Activated CD8-positive, alpha-beta memory T cell treated with anti-CD3 and anti-CD28 coated beads, Interleukin-2, amount 10 ng/mL, durations not matched to agents 7 days and 5 days (primary cell): ENCODE data around the gene PAX8. TPM values are rescaled to one million over a fixed set of nuclear protein-coding genes. Genes with fewer than 3 reads are reported as not detected.
A peak's percentile ranks its signal among the peaks of the same experiment; 100 is the strongest.
"Not testable (repeated sequence)": the region's sequence is repeated elsewhere in the genome, so short reads cannot be mapped to it uniquely, and the experiment has no call there.

Source experiments
- ATAC-seq: fragments of 150-1000 bp; cut with Tn5 transposase; one replicate; pipeline ENCODE4 v1.10.0; 2021; ENCODE audit warnings: moderate library complexity
- CTCF ChIA-PET: fragments of 350-600 bp; sonication (Branson Sonifier 250); formaldehyde crosslinking; loops from one replicate; lab custom pipeline; 2021; ENCODE audit warnings: antibody characterized with exemption; lab: Charles Lee
- DNase-seq: peaks from one replicate; pipeline ENCODE4 v3.0.0-alpha.2; 2020
- H3K27ac Mint-ChIP-seq: one replicate; pipeline ENCODE4 v1.8.0; 2021; ENCODE audit warnings: mild to moderate bottlenecking, mixed read lengths
- H3K27me3 Mint-ChIP-seq: one replicate; pipeline ENCODE4 v1.8.0; 2021; ENCODE audit warnings: mixed read lengths
- H3K36me3 Mint-ChIP-seq: one replicate; pipeline ENCODE4 v1.8.0; 2021; ENCODE audit warnings: mild to moderate bottlenecking, mixed read lengths
- H3K4me1 Mint-ChIP-seq: one replicate; pipeline ENCODE4 v1.8.0; 2021; ENCODE audit warnings: mixed read lengths
- H3K4me3 Mint-ChIP-seq: one replicate; pipeline ENCODE4 v1.8.0; 2021; ENCODE audit warnings: mild to moderate bottlenecking, moderate library complexity, mixed read lengths
- H3K9me3 Mint-ChIP-seq: one replicate; pipeline ENCODE4 v1.8.0; 2022; ENCODE audit warnings: low read depth, mixed read lengths
- total RNA-seq, 2 experiments: library from RNA; stranded (reverse); gene quantifications; one replicate each; pipeline ENCODE4 v1.2.3, GENCODE V29; 2021

The PAX8 gene
- total RNA-seq, 2 experiments from 2014 or later, result 1.6 to 2.1 TPM

DNA sequence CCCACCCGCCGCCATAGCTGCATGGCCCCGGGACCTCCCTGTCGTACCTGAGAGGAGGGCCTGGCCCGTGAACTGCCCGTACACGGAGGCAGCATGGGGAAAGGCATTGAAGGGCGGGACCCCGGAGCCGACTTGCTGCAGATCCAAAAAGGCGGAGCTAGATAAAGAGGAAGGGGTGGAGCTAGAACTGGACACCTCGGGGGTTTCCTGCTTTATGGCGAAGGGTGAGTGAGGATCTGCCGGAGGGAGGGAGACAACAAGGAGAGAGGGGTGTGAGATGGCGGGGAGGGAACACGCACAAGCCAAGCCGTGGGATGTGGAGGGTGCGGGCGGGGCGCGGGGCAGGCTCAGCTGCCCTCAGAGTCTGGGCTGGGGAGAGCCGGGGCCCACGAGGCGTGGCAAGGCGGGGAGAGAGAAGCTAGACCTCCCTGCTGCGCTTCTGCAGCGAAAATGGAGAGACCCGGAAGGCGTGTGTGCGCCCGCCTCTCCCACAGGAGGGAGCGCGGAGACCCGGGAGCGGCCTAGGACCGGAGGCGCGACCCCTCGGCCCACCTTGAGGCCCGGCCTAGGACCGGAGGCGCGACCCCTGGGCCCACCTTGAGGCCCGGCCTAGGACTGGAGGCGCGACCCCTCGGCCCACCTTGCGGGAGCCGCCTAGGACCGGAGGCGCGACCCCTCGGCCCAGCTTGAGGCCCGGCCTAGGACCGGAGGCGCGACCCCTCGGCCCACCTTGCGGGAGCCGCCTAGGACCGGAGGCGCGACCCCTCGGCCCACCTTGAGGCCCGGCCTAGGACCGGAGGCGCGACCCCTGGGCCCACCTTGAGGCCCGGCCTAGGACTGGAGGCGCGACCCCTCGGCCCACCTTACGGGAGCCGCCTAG is 43.1 kb downstream of the PAX8 start:
- Mint-ChIP-seq H3K27ac (peak overlapping the region; percentile 93), H3K4me3 (peak overlapping the region; percentile 93), H3K36me3 (peaks cover 21% of the 10 kb centered on the region), H3K4me1 (peaks cover 50% of the 10 kb centered on the region)
- ATAC-seq (peak; percentile 95), DNase-seq (peak; percentile 87)
- H3K9me3 Mint-ChIP-seq, H3K27me3 Mint-ChIP-seq: not testable (repeated sequence)
- CTCF ChIA-PET, result interaction anchor here (0.7 to 6.8 kb wide), 10 partner anchors 10 to 155 kb away, joined by 3 to 65 read pairs (median 4); no protein-coding TSS in a partner anchor

DNA sequence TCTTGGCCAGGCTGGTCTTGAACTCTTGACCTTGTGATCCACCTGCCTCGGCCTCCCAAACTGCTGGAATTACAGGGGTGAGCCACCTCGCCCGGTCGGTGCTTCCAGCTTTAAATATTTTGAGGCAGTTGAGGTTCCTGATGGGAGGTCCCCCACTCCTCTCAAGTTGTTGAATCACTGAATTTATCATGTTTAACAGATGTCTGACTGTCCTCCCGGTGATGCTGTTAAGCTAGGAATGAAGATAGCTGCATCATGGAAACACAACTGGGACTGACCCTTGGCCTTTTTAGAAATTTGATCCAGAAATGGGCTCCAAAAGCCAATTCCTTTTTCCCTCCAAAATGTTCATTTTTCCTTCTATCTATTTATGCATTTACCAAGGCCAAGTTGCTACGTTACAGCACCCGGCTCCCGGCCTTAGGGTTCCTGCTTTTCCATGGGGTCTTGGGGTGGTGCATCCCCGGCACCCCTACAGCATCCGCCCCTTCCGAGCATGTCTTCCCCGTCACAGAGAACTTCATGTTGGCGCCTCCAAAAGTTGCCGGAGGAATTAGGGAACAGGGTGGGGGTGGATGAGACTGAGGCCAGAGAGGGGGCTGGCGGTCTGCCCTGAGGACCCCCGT is 43.9 kb downstream of the PAX8 start:
- peaks cover 21% of the 10 kb centered on the region for H3K36me3 Mint-ChIP-seq
- H3K4me3 Mint-ChIP-seq, result peak overlapping the region; percentile 93
- H3K4me1 Mint-ChIP-seq, result peaks cover 50% of the 10 kb centered on the region
- peaks cover 2% of the 10 kb centered on the region for H3K27me3 Mint-ChIP-seq
- H3K27ac Mint-ChIP-seq, result peak overlapping the region; percentile 93
- CTCF ChIA-PET, result interaction anchor here (0.7 to 6.8 kb wide), 10 partner anchors 9 to 155 kb away, joined by 3 to 65 read pairs (median 4); no protein-coding TSS in a partner anchor
- DNase-seq (no peak), ATAC-seq (no peak)
- H3K9me3 Mint-ChIP-seq, result no peaks in the 10 kb centered on the region

DNA sequence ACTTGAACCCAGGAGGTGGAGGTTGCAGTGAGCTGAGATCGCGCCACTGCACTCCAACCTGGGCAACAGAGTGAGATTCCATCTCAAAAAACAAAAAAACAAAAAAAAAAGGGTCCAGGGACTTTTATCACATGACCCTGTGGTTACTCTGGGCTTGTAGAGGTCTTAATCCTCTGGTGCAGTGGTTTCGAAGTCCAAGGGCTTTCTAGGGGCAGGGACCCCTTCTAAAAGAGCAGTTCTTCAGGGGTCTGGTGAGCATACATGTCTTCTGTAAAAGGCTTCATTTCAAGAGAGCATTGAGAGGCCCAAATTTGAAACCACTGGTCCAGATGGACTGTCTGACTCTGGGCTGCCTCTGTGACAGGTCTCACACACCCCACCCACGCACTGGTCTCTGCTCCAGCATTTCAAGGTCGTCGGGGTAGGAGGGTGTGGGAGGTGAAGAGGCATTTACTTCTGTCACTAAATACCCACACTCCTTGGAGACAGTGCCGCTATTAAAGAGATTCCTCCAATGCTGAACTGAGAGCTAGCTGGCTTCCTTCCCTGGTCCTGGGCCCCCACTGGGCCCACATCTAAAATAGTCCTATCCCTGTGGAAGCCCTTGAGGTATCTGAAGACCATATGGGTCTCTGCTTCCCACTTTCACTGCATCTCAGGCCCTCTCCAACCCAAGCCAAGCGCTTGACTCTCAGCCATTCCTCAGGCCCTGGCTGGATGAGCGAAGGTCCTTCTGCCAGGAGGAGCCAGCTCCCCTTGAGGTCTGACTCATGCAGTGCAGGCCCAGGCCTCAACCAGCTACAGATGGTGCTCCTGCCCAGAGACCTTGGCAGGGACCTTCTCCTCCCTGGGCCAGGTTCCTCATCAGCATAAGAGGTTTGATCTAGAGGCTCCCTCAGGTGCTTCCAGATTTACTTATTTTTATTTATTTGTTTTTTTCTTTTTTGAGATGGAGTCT is 44.8 kb downstream of the PAX8 start:
- no peaks in the 10 kb centered on the region for H3K9me3 Mint-ChIP-seq
- DNase-seq, result no peak
- peaks cover 46% of the 10 kb centered on the region for H3K4me1 Mint-ChIP-seq

GRCh38 chr2:113232740-113233139 is 46.0 kb downstream of the PAX8 start:
- no peaks in the 10 kb centered on the region for H3K9me3 Mint-ChIP-seq
- DNase-seq, result no peak
- H3K27ac Mint-ChIP-seq, result no peak overlapping the region
- no peak overlapping the region for H3K4me3 Mint-ChIP-seq
- H3K36me3 Mint-ChIP-seq, result peaks cover 17% of the 10 kb centered on the region
- H3K4me1 Mint-ChIP-seq, result peaks cover 53% of the 10 kb centered on the region
- CTCF ChIA-PET, result interaction anchor here (0.7 to 6.8 kb wide), 4 partner anchors 13 to 153 kb away, joined by 3 to 65 read pairs (median 15); no protein-coding TSS in a partner anchor
- no peak for ATAC-seq
- peaks cover 2% of the 10 kb centered on the region for H3K27me3 Mint-ChIP-seq

More for the DNA sequence above, 44.8 kb downstream of the PAX8 start:
- ATAC-seq, result no peak
- Mint-ChIP-seq H3K36me3 (peaks cover 17% of the 10 kb centered on the region), H3K27ac (no peak overlapping the region), H3K4me3 (no peak overlapping the region), H3K27me3 (peaks cover 2% of the 10 kb centered on the region)
- CTCF ChIA-PET, result interaction anchor here (1.1 to 6.8 kb wide), 5 partner anchors 8 to 156 kb away, joined by 3 to 65 read pairs (median 8); no protein-coding TSS in a partner anchor

DNA sequence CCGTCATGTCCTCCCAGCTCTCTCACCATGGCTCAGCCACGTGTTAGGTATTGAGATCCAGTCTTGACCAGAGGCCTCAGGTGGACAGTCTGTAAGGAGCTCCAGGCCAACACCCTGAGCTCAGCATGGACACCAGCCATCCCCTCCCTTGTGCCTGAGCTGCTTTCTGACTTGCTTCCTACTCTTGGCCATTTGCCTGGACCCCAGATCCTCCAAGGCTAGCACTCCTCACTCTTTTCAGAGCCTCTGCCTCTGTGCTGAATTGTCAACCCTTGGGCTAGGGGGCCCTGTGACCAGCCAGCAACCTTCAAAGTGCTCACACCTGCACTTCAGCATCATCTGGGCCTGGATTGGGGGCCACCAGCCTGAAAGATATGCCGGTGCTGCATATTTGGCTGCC is 46.6 kb downstream of the PAX8 start:
- Mint-ChIP-seq H3K4me3 (no peak overlapping the region), H3K4me1 (peaks cover 53% of the 10 kb centered on the region), H3K9me3 (no peaks in the 10 kb centered on the region), H3K27me3 (peaks cover 2% of the 10 kb centered on the region), H3K27ac (no peak overlapping the region), H3K36me3 (peaks cover 11% of the 10 kb centered on the region)
- DNase-seq (no peak), ATAC-seq (no peak)
- CTCF ChIA-PET, result interaction anchor here (0.9 to 6.8 kb wide), 7 partner anchors 14 to 158 kb away, joined by 3 to 65 read pairs (median 4); no protein-coding TSS in a partner anchor

GRCh38 chr2:113231064-113231463 is 47.7 kb downstream of the PAX8 start:
- H3K9me3 Mint-ChIP-seq, result no peaks in the 10 kb centered on the region
- H3K27ac Mint-ChIP-seq, result no peak overlapping the region
- H3K27me3 Mint-ChIP-seq, result peaks cover 2% of the 10 kb centered on the region
- peaks cover 4% of the 10 kb centered on the region for H3K36me3 Mint-ChIP-seq
- ATAC-seq (no peak), DNase-seq (no peak)
- H3K4me3 Mint-ChIP-seq, result no peak overlapping the region
- CTCF ChIA-PET, result interaction anchor here (0.8 to 6.8 kb wide), 12 partner anchors 8 to 151 kb away, joined by 3 to 65 read pairs (median 4); no protein-coding TSS in a partner anchor
- H3K4me1 Mint-ChIP-seq, result peaks cover 46% of the 10 kb centered on the region

- no peak for ATAC-seq
- peaks cover 2% of the 10 kb centered on the region for H3K27me3 Mint-ChIP-seq
- peak overlapping the region; percentile 20 for H3K27ac Mint-ChIP-seq
- no peaks in the 10 kb centered on the region for H3K9me3 Mint-ChIP-seq
- H3K4me3 Mint-ChIP-seq, result no peak overlapping the region
- H3K36me3 Mint-ChIP-seq, result peaks cover 2% of the 10 kb centered on the region
- CTCF ChIA-PET, result interaction anchor here (0.8 to 6.8 kb wide), 13 partner anchors 8 to 151 kb away, joined by 3 to 65 read pairs (median 3); no protein-coding TSS in a partner anchor
- DNase-seq, result no peak
- H3K4me1 Mint-ChIP-seq, result peaks cover 46% of the 10 kb centered on the region
Measured at GRCh38 chr2:113230531-113230930, 48.2 kb downstream of the PAX8 start.

- no peak for ATAC-seq
- Mint-ChIP-seq H3K4me1 (peaks cover 43% of the 10 kb centered on the region), H3K27ac (no peak overlapping the region), H3K36me3 (no peaks in the 10 kb centered on the region), H3K27me3 (peaks cover 2% of the 10 kb centered on the region), H3K9me3 (no peaks in the 10 kb centered on the region), H3K4me3 (no peak overlapping the region)
- CTCF ChIA-PET, result interaction anchor here (0.6 to 6.8 kb wide), 7 partner anchors 16 to 141 kb away, joined by 3 to 65 read pairs (median 3); no protein-coding TSS in a partner anchor
- no peak for DNase-seq
Measured at GRCh38 chr2:113229795-113230194, 48.9 kb downstream of the PAX8 start.

DNA sequence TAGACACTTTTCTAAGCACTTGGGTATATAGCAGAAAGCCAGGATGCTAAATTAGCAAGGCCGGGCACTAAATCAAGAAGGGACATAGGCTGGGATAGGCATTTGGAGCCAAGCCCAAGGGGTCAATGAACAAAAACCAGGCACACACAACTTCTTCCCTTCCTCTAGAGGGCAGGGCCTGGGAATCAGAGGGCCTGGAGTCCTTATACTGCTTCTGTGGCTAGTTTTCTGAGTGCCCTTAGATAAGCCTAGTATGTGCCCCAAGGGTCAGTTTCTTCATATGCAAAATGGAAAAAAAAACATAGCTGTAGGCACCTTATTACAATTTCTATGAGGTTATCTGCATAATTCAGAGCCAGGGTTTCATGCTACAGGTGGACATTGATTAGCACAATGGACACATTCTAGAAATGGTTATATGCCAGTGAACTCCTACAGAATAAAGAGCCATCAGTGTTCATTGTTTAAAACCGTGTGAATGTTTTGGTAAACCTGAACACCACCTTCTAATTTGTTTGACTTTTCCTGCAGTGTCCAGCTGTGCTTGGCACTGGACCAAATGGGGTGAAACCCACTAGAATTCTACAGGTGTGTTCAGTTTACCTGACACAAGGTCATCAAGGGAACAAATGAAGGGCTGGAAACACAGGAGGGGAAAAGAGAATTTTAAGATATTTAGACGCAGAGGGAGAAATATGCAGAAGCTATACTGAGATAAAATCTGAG is 49.6 kb downstream of the PAX8 start:
- DNase-seq (no peak), ATAC-seq (no peak)
- CTCF ChIA-PET, result interaction anchor here (0.6 to 1.5 kb wide), 6 partner anchors 20 to 142 kb away, joined by 3 to 4 read pairs (median 3); no protein-coding TSS in a partner anchor
- no peaks in the 10 kb centered on the region for H3K36me3 Mint-ChIP-seq
- peaks cover 40% of the 10 kb centered on the region for H3K4me1 Mint-ChIP-seq
- H3K27me3 Mint-ChIP-seq, result peaks cover 2% of the 10 kb centered on the region
- H3K9me3 Mint-ChIP-seq, result no peaks in the 10 kb centered on the region
- no peak overlapping the region for H3K27ac Mint-ChIP-seq
- no peak overlapping the region for H3K4me3 Mint-ChIP-seq

DNA sequence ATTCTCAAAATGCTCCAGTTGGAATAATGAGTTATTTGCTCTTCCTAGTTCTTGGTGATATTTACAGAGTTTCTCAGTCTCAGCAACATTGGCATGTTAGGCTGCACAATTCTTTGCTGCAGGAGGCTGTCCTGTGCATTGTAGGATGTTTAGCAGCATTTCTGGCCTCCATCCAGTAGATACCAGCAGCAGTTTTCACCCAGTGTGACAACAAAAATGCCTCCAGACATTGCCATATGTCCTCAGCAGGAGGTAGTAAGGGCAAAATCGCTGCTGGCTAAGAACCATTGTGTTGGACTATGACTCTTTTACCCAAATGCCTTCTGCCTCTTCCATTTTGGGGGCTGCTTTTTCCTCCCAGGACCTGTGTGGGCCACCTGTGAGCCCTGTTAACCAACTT is 50.4 kb downstream of the PAX8 start:
- H3K36me3 Mint-ChIP-seq, result no peaks in the 10 kb centered on the region
- no peaks in the 10 kb centered on the region for H3K27me3 Mint-ChIP-seq
- no peaks in the 10 kb centered on the region for H3K9me3 Mint-ChIP-seq
- no peak overlapping the region for H3K4me3 Mint-ChIP-seq
- peaks cover 39% of the 10 kb centered on the region for H3K4me1 Mint-ChIP-seq
- H3K27ac Mint-ChIP-seq, result no peak overlapping the region
- DNase-seq, result no peak
- no peak for ATAC-seq
- CTCF ChIA-PET, result interaction anchor here (1.4 to 2.9 kb wide), 2 partner anchors 24 to 91 kb away, joined by 5 to 15 read pairs; no protein-coding TSS in a partner anchor

- peak; percentile 64 for ATAC-seq
- Mint-ChIP-seq H3K27ac (no peak overlapping the region), H3K4me3 (no peak overlapping the region)
Measured at GRCh38 chr2:113227698-113228097, 51.0 kb downstream of the PAX8 start.

More at GRCh38 chr2:113227698-113228097, 51.0 kb downstream of the PAX8 start:
- Mint-ChIP-seq H3K4me1 (peaks cover 39% of the 10 kb centered on the region), H3K36me3 (no peaks in the 10 kb centered on the region), H3K27me3 (no peaks in the 10 kb centered on the region), H3K9me3 (no peaks in the 10 kb centered on the region)
- CTCF ChIA-PET, result interaction anchor here (1.0 to 2.9 kb wide), 4 partner anchors 23 to 162 kb away, joined by 3 to 15 read pairs (median 6); no protein-coding TSS in a partner anchor
- no peak for DNase-seq
